HPDE6-E6E7 (cell line): ENCODE measurements around the gene PIK3AP1.
"Not testable (repeated sequence)": the region's sequence is repeated elsewhere in the genome, so short reads cannot be mapped to it uniquely, and the experiment has no call there.

Experiments
- DNase-seq: peaks from one replicate; pipeline ENCODE4 v3.0.0; 2011; ENCODE audit warnings: missing footprints; ENCODE audit errors: extremely low spot score

The PIK3AP1 gene

DNA sequence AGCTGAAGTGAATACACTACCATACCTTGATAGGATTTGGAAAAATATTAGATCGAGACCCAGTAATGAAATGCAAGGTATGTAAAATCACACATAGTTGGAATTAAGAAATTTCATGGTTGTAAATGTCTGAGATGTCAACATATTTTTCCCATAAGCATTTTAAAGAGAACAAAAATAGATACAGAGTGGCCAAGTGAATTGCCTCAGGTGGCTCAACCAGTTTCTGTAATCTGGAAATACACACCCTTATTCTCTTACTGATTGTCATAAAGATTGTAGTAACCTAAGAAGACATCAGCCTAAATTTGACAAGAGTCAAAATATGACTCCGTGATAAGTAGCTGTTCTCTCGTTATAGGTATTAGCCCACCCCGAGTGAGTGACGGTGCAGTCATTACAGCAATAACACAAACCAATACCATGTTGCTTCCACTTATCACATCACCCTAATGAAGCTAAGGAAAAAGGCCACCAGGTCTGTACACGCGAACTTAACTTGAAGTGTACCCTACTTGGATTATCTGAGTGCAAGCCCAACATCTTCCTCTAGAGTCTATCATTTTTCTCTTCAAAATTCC lies 23.4 kb downstream of the PIK3AP1 start:
- no peak for DNase-seq

DNA sequence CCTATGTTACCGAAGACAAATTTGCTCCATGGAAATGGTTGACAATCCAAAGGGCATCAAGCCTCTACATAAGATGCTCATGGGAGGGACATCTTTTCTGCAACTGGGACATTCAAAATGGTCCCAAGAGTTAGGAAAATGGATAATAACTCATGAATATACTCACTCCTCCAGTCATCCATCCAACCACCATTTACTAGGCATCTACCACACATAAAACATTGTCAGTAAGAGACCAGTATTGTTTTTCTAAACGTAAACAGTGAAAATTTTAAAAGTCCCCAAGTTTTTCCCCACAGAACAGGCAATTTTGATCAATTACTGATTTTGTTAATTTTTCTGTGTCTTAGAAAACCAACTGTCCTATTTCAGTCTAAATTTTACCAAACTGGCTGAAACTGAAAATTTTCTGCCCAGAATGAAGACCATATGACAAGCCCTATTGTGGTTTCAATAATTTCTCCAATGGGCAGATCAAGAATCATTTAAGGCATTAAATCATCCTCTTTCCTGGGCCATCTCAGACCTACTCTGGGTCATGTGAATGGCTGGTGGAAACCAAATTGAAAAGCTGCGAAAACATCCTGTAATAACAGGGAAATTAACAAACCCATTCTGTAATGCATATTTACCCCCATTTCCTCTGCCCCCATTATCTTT lies 24.2 kb downstream of the PIK3AP1 start:
- no peak for DNase-seq

DNA sequence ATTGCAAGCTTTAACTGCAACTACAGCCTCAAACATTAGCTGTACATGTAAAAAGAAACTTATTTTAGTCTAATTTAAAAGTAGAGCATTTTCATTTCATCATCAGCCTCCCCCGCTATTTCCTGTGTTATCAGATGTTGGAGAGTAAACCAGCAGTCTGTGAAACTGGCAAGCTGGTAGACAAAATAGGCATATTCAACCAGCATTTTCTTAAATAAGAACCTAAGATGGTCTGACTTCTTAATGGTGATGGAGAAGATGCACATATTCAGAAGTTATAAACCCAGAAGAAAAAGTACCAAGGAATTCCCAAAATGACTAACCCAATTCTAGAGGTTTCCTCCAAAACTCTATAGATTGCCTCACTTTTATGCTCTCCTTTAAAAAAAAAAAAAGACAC lies 24.9 kb downstream of the PIK3AP1 start:
- DNase-seq = no peak

- no peak for DNase-seq
Observed at GRCh38 chr10:96693431-96693830, 26.9 kb downstream of the PIK3AP1 start.

DNA sequence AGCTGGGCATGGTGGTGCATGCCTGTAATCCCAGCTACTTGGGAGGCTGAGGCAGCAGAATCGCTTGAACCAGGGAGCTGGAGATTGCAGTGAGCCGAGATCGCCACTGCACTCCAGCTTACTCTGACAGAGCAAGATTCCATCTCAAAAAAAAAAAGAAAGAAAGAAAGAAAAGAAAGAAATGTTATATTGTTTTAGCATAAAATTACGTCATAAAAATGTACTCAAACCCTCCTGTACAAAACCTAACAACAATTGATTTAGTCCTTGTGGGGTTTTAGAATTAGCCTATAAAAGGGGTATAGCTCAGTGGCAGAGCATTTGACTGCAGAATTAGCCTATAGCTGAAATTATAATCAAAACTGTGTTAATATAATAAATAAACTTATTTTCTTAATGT lies 27.9 kb downstream of the PIK3AP1 start:
- no peak for DNase-seq

- DNase-seq = no peak
Observed at GRCh38 chr10:96691761-96692160, 28.6 kb downstream of the PIK3AP1 start.

GRCh38 chr10:96690755-96691730 lies 29.3 kb downstream of the PIK3AP1 start:
- no peak for DNase-seq

GRCh38 chr10:96688789-96689188 lies 31.5 kb downstream of the PIK3AP1 start:
- DNase-seq = no peak

DNA sequence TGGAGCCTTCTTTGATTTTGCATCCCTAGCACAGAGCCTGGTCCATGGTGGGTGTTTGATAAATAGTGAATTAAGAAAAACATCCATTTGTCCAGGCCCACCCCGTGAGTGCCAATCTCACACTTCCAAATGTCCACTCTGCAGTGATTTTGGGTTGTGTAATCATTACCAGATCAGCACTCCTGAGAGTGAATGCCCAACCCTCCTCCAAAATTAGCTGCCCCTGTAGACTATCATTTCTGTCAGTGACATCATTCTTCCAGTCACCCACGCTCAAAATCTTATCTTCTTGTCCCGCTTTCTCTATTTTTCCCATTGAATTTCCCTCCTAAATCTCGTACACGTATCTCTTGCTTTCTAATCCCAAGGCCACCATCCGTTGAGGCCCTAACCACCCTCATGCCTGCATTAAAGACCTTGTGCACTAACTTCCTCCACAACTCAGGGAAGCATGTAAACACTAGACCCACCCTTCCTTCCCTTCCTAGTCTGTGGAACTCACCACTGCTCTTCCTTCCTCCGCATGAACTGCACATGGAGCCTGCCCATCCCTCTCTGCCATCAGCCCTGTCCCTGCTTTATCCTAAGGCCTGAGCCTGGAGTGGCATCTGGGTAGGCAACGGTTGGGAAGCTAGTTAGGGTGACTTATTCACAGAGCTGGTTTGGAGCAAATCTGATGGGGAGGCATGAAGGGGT lies 32.8 kb downstream of the PIK3AP1 start:
- DNase-seq = no peak

GRCh38 chr10:96686514-96686913 lies 33.8 kb downstream of the PIK3AP1 start:
- no peak for DNase-seq

- no peak for DNase-seq
Observed at GRCh38 chr10:96685306-96685705, 35.0 kb downstream of the PIK3AP1 start.

DNA sequence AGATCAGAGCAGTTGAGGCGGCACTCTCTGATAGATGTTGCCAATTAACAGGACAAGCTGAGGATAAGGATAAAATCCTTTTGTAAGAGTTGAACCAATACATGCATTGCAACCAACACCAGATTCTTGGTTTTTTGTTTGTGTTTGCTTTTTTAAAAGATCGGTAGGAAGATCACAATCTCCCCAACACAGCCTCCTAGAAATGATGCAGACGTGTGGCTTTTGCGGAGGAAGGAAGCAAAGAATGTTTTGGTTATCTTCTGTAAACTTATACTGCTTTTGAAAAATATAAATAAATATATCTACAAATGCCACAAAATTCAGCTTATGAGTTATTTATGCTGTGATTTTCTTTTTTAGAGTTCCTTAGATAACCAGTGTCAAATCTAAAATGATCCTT lies 35.5 kb downstream of the PIK3AP1 start:
- no peak for DNase-seq

- no peak for DNase-seq
Observed at GRCh38 chr10:96683710-96684109, 36.6 kb downstream of the PIK3AP1 start.

DNA sequence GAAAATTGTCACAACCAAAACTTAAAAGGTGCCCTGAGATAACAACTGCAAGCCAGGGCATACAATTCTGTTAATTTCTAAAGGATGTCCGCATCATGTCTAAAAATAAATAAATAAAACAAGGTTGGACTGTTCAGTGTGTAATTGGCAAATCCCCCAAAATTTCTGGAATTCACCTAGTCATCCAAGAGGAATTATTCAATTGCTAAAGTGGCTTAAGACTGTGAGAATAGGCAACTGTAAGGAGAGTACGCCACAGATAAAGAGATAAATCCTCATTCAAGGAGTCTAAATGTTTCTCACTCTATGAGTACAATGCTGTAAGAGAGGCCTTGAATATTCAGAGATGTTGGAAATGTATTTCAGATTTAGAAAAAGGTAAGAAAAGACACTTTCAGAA lies 37.2 kb downstream of the PIK3AP1 start:
- no peak for DNase-seq

DNA sequence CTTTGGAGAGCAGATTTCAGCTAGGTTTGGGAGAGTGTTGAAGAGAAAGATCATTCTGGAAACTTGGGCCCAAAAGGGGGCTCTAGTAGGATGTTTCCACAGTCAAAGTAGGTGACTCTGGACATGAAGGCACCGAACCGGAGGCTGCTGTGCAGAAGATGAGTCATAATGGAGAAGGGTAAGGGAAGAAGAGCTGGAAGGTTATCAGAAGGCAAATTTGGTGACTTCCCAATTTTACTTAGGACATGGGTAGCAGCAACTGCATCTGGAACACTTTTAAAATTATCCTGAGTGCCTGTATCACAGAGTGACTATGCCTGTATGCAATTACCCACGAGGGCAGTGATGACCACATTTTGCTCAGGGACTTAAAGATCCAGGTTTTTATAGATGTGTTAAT lies 38.8 kb downstream of the PIK3AP1 start:
- DNase-seq = no peak

DNA sequence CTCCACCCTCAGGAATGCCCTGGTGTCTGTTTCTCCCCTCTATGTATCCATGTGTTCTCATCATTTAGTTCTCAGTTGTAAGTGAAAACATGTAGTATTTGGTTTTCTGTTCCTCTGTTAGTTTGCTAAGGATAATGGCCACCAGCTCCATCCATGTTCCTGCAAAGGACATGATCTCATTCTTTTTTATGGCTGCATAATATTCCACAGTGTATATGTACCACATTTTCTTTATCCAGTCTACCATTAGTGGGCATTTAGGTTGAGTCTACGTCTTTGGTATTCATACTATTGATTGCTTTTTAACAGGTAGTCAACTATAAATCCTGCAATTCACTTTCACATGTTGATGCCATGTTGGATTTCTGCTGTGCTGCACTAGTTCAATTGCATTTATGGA lies 39.9 kb downstream of the PIK3AP1 start:
- DNase-seq = not testable (repeated sequence)

- DNase-seq = no peak
Observed at GRCh38 chr10:96678725-96679124, 41.6 kb downstream of the PIK3AP1 start.

GRCh38 chr10:96676272-96677112 lies 43.8 kb downstream of the PIK3AP1 start:
- DNase-seq = no peak

DNA sequence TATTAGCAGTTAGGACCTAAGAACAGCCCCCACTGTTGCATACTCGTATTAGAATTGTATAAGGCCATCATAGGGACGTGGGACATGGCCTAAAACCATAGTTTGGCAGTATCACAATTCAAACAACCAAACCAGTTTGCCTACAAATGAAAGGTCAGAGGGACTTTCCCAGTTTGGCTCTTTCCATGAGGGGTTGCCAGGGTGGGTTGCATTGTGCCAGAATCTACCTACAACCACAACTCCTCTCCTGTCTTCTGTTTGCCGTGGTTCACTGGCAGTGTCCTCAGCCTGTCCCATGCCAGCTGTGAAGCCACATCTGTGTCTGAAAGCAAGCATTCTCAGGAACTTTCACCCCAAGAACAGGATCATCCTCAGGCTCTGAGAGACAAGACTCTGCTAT lies 44.5 kb downstream of the PIK3AP1 start:
- no peak for DNase-seq

- DNase-seq = no peak
Observed at GRCh38 chr10:96673318-96674099, 46.8 kb downstream of the PIK3AP1 start.
